ENCODE measurements around the gene RORC.
"Not testable (repeated sequence)": the region's sequence is repeated elsewhere in the genome, so short reads cannot be mapped to it uniquely, and the experiment has no call there.

The RORC gene

GRCh38 chr1:151805066-151805820, 26.4 kb downstream of the RORC start, which contains the start of gene LINGO4:
LINGO4 (minus strand) TSS chr1:151805419; CDS start chr1:151802704, 2,715 bp downstream.
- no peak for DNase-seq

GRCh38 chr1:151803915-151804314, 27.7 kb downstream of the RORC start:
- no peak for DNase-seq

GRCh38 chr1:151803164-151803563, 28.4 kb downstream of the RORC start:
- no peak for DNase-seq

GRCh38 chr1:151802372-151802771, 29.2 kb downstream of the RORC start:
- no peak for DNase-seq

- no peak for DNase-seq
Observed at GRCh38 chr1:151801846-151802245, 29.8 kb downstream of the RORC start.

GRCh38 chr1:151801310-151801820, 30.2 kb downstream of the RORC start:
- no peak for DNase-seq

GRCh38 chr1:151800830-151801229, 30.8 kb downstream of the RORC start:
- no peak for DNase-seq

- DNase-seq = no peak
Observed at GRCh38 chr1:151799179-151800022, 32.2 kb downstream of the RORC start.

- DNase-seq = no peak
Observed at GRCh38 chr1:151798571-151798970, 33.0 kb downstream of the RORC start.

GRCh38 chr1:151790940-151791651, 40.5 kb downstream of the RORC start:
- DNase-seq = peak in 1 of 5 experiments; percentile 20

GRCh38 chr1:151790071-151790939, 41.3 kb downstream of the RORC start, which contains the start of gene TDRKH:
TDRKH (minus strand) TSS chr1:151790500; CDS start chr1:151783022, 7,478 bp downstream.
- peak; percentile 93 to 100 (median 98) for DNase-seq

GRCh38 chr1:151787689-151788088, 43.9 kb downstream of the RORC start:
- DNase-seq = no peak

GRCh38 chr1:151783796-151784195, 47.8 kb downstream of the RORC start:
- no peak for DNase-seq

- DNase-seq = no peak
Observed at GRCh38 chr1:151782741-151783140, 48.9 kb downstream of the RORC start.

- DNase-seq = not testable (repeated sequence)
Observed at GRCh38 chr1:151782026-151782425, 49.6 kb downstream of the RORC start.

- not testable (repeated sequence) for DNase-seq
Observed at GRCh38 chr1:151780736-151781135, 50.9 kb downstream of the RORC start.

GRCh38 chr1:151779852-151780251, 51.8 kb downstream of the RORC start:
- DNase-seq = no peak

- DNase-seq = no peak
Observed at GRCh38 chr1:151777317-151777716, 54.3 kb downstream of the RORC start.

GRCh38 chr1:151776665-151777062, 54.9 kb downstream of the RORC start:
- DNase-seq = no peak

GRCh38 chr1:151775894-151776664, 55.5 kb downstream of the RORC start:
- DNase-seq = no peak

Data from T-helper 2 cell (primary cell).